ENCODE data around the gene LTBP3.

GRCh38 chr11:65498727-65498976, 59.5 kb downstream of the LTBP3 start:
- TF ChIP-seq SRF (IDR thresholded peaks at IDR 0.05; ENCODE audit: low read depth) (no peak), POLR2A (IDR thresholded peaks at IDR 0.05; ENCODE audit: borderline replicate concordance, extremely low read depth, insufficient read depth, insufficient read length) (no peak), CTCF (IDR thresholded peaks at IDR 0.05 in 2 of 3, conservative IDR thresholded peaks at IDR 0.05 in 1 of 3; ENCODE audit: borderline replicate concordance in 1 of 3, insufficient read depth in 1 of 3, low read depth in 2 of 3, low read length in 2 of 3) (no peak)

Data from HCT116 (cell line).